H9 (cell line): Measurements from ENCODE around the gene AQP12A. TPM values are rescaled to one million over a fixed set of nuclear protein-coding genes. Genes with fewer than 3 reads are reported as not detected.

Experiments
- DNase-seq: peaks from one replicate; pipeline ENCODE4 v3.0.0-alpha.2; 2017
- H2AFZ ChIP-seq: one replicate; pipeline ENCODE4 v1.6.1; 2013; ENCODE audit warnings: mild to moderate bottlenecking, low read length, control low read depth, moderate library complexity
- H2AK5ac ChIP-seq: 2 replicates; pipeline ENCODE4 v1.6.1; 2013; ENCODE audit warnings: low read length, control low read depth, mixed read lengths; ENCODE audit not compliant: insufficient read length
- H2BK120ac ChIP-seq: one replicate; pipeline ENCODE4 v1.6.1; 2013; ENCODE audit warnings: low read depth, mild to moderate bottlenecking, low read length, control low read depth, inconsistent platforms; ENCODE audit not compliant: poor library complexity, severe bottlenecking
- H2BK12ac ChIP-seq: 2 replicates; pipeline ENCODE4 v1.6.1; 2013; ENCODE audit warnings: low read length, control low read depth, mixed read lengths, low read depth; ENCODE audit not compliant: insufficient read length
- H2BK15ac ChIP-seq: 2 replicates; pipeline ENCODE4 v1.6.1; 2013; ENCODE audit warnings: low read depth, low read length, control low read depth
- H2BK20ac ChIP-seq: one replicate; pipeline ENCODE4 v1.6.1; 2013; ENCODE audit warnings: low read depth, mild to moderate bottlenecking, low read length, control low read depth, inconsistent platforms; ENCODE audit not compliant: poor library complexity, severe bottlenecking
- H2BK5ac ChIP-seq: 2 replicates; pipeline ENCODE4 v1.6.1; 2013; ENCODE audit warnings: low read length, control low read depth, mixed read lengths; ENCODE audit not compliant: insufficient read length
- H3K14ac ChIP-seq: 2 replicates; pipeline ENCODE4 v1.6.1; 2013; ENCODE audit warnings: low read length, control low read depth; ENCODE audit not compliant: insufficient read depth
- H3K18ac ChIP-seq: 2 replicates; pipeline ENCODE4 v1.6.1; 2013; ENCODE audit warnings: low read depth, mild to moderate bottlenecking, mixed read lengths, low read length, control low read depth; ENCODE audit not compliant: insufficient read length
- H3K23ac ChIP-seq: 2 replicates; pipeline ENCODE4 v1.6.1; 2013; ENCODE audit warnings: low read length, control low read depth, mixed read lengths, low read depth; ENCODE audit not compliant: insufficient read length
- H3K23me2 ChIP-seq: 2 replicates; pipeline ENCODE4 v1.6.1; 2013; ENCODE audit warnings: low read depth, mild to moderate bottlenecking, mixed read lengths, low read length, control low read depth; ENCODE audit not compliant: insufficient read length, poor library complexity, severe bottlenecking
- H3K27ac ChIP-seq: 2 replicates; pipeline ENCODE4 v1.5.1; 2013; ENCODE audit warnings: low read length, control low read depth, mixed read lengths, low read depth; ENCODE audit not compliant: insufficient read length
- H3K27me3 ChIP-seq: 2 replicates; pipeline ENCODE4 v1.6.1; 2013; ENCODE audit warnings: low read length, control low read depth, inconsistent platforms; ENCODE audit not compliant: insufficient read depth
- H3K4ac ChIP-seq: 2 replicates; pipeline ENCODE4 v1.6.1; 2013; ENCODE audit warnings: low read depth, mild to moderate bottlenecking, control low read depth, inconsistent platforms, low read length, moderate library complexity
- H3K4me1 ChIP-seq: 2 replicates; pipeline ENCODE4 v1.6.1; 2013; ENCODE audit warnings: low read length, control low read depth, inconsistent platforms; ENCODE audit not compliant: insufficient read depth
- H3K4me2 ChIP-seq: 2 replicates; pipeline ENCODE4 v1.6.1; 2013; ENCODE audit warnings: low read length, control low read depth, mixed read lengths; ENCODE audit not compliant: insufficient read length, insufficient read depth
- H3K56ac ChIP-seq: 2 replicates; pipeline ENCODE4 v1.6.1; 2013; ENCODE audit warnings: low read depth, mild to moderate bottlenecking, mixed read lengths, low read length, control low read depth; ENCODE audit not compliant: insufficient read length
- H3K79me1 ChIP-seq: 2 replicates; pipeline ENCODE4 v1.6.1; 2013; ENCODE audit warnings: low read depth, mild to moderate bottlenecking, moderate library complexity, low read length, control low read depth, inconsistent platforms; ENCODE audit not compliant: insufficient read depth, poor library complexity, severe bottlenecking
- H3K79me2 ChIP-seq: 2 replicates; pipeline ENCODE4 v1.6.1; 2013; ENCODE audit warnings: low read length, control low read depth, inconsistent platforms; ENCODE audit not compliant: insufficient read depth
- H3K9ac ChIP-seq: 2 replicates; pipeline ENCODE4 v1.6.1; 2013; ENCODE audit warnings: low read length, control low read depth, mixed read lengths; ENCODE audit not compliant: insufficient read length; ENCODE audit errors: extremely low read depth
- H3K9me3 ChIP-seq: one replicate; pipeline ENCODE4 v1.6.1; 2013; ENCODE audit warnings: low read depth, low read length, inconsistent platforms; ENCODE audit not compliant: control insufficient read depth
- H3T11ph ChIP-seq: one replicate; pipeline ENCODE4 v1.6.1; 2013; ENCODE audit warnings: mild to moderate bottlenecking, low read length, control low read depth, inconsistent platforms
- H4K20me1 ChIP-seq: one replicate; pipeline ENCODE4 v1.6.1; 2013; ENCODE audit not compliant: control insufficient read depth, insufficient read length, insufficient read depth
- H4K5ac ChIP-seq: 2 replicates; pipeline ENCODE4 v1.6.1; 2013; ENCODE audit warnings: low read depth, mild to moderate bottlenecking, mixed read lengths, low read length, control low read depth; ENCODE audit not compliant: insufficient read length
- H4K8ac ChIP-seq: replicated peaks from 2 replicates; pipeline ENCODE4 v1.6.1; 2013; ENCODE audit warnings: low read length, control low read depth, mixed read lengths, low read depth; ENCODE audit not compliant: insufficient read length
- H4K91ac ChIP-seq: 2 replicates; pipeline ENCODE4 v1.6.1; 2013; ENCODE audit warnings: low read depth, mild to moderate bottlenecking, moderate library complexity, mixed read lengths, low read length, control low read depth; ENCODE audit not compliant: insufficient read length
- H3K27ac Mint-ChIP-seq, 3 experiments: 2 replicates in 2 of 3; 3 replicates in 1 of 3; pipeline ENCODE4 v1.8.0; 2020 to 2021; ENCODE audit warnings: mixed read lengths in 3 of 3, mild to moderate bottlenecking in 1 of 3, moderate library complexity in 1 of 3
- H3K27me3 Mint-ChIP-seq: 2 replicates; pipeline ENCODE4 v1.8.0; 2021; ENCODE audit warnings: low read depth, mild to moderate bottlenecking, moderate library complexity, mixed read lengths
- H3K36me3 Mint-ChIP-seq, 3 experiments: 2 replicates in 2 of 3; 3 replicates in 1 of 3; pipeline ENCODE4 v1.8.0; 2020 to 2021; ENCODE audit warnings: low read depth in 3 of 3, mixed read lengths in 3 of 3; ENCODE audit not compliant: insufficient read depth in 1 of 3
- H3K4me1 Mint-ChIP-seq, 2 experiments: 2 replicates each; pipeline ENCODE4 v1.8.0; 2020; ENCODE audit warnings: mixed read lengths in 2 of 2
- H3K4me3 Mint-ChIP-seq, 2 experiments: 2 replicates in 1 of 2; 3 replicates in 1 of 2; pipeline ENCODE4 v1.8.0; 2020 to 2021; ENCODE audit warnings: mild to moderate bottlenecking in 2 of 2, mixed read lengths in 2 of 2, moderate library complexity in 1 of 2
- H3K9me3 Mint-ChIP-seq, 2 experiments: 2 replicates in 1 of 2; 3 replicates in 1 of 2; pipeline ENCODE4 v1.8.0; 2020; ENCODE audit warnings: mild to moderate bottlenecking in 2 of 2, mixed read lengths in 2 of 2, moderate library complexity in 1 of 2
- CTCF ChIP-seq: fragments of 200-600 bp; sonication (generic); conservative IDR thresholded peaks from 3 replicates; pipeline ENCODE4 v1.8.0; 2021; ENCODE audit warnings: antibody characterized with exemption, mild to moderate bottlenecking
- WGBS: extraction: QIAGEN DNeasy Blood & Tissue Kit; methylation state at CpG from one replicate; pipeline ENCODE4 v1.1.7; 2013; ENCODE audit warnings: missing lambda C conversion rate, low lambda C conversion rate, mixed read lengths; ENCODE audit not compliant: insufficient read length; ENCODE audit errors: extremely low coverage; 5-methylcytosine and 5-hydroxymethylcytosine counted together
- total RNA-seq: library from RNA; stranded (reverse); gene quantifications from 2 replicates; pipeline ENCODE4 v1.2.1, GENCODE V29; 2021

The AQP12A gene
- total RNA-seq, 1 experiment from 2014 or later = not detected

GRCh38 chr2:240711296-240711695, 19.6 kb downstream of the AQP12A start:
- H4K8ac ChIP-seq = no peak overlapping the region
- H3K9me3 Mint-ChIP-seq = no peaks in the 10 kb centered on the region; a peak in 2 of 5 replicates
- H3K27ac Mint-ChIP-seq = peak overlapping the region in 1 of 3 experiments; percentile 60; a peak in 1 of 7 replicates
- H3K4me2 ChIP-seq = no peak overlapping the region
- H3K9me3 ChIP-seq = no peaks in the 10 kb centered on the region
- H3K18ac ChIP-seq = no peak overlapping the region
- H3K79me2 ChIP-seq = no peaks in the 10 kb centered on the region
- H3K36me3 Mint-ChIP-seq = peaks cover 2 to 6% (median 2%) of the 10 kb centered on the region in 3 experiments; a peak in 6 of 7 replicates
- no peak overlapping the region for H4K91ac ChIP-seq
- peaks cover 0 to 10% of the 10 kb centered on the region in 2 experiments; a peak in 3 of 4 replicates for H3K4me1 Mint-ChIP-seq
- no peak overlapping the region for H3K9ac ChIP-seq
- H2BK20ac ChIP-seq = no peak overlapping the region
- no peaks in the 10 kb centered on the region for H3K4me1 ChIP-seq
- no peak overlapping the region for H3T11ph ChIP-seq
- H3K27ac ChIP-seq = no peak overlapping the region
- no peak overlapping the region for H3K23ac ChIP-seq
- no peak overlapping the region for H2BK12ac ChIP-seq
- no peak overlapping the region for H2AK5ac ChIP-seq
- H4K20me1 ChIP-seq = peaks cover under 1% of the 10 kb centered on the region
- no peak overlapping the region for H2AFZ ChIP-seq
- H4K5ac ChIP-seq = no peak overlapping the region
- DNase-seq = no peak
- H2BK5ac ChIP-seq = no peak overlapping the region
- H3K4ac ChIP-seq = no peak overlapping the region
- H3K56ac ChIP-seq = no peak overlapping the region
- no peaks in the 10 kb centered on the region for H3K79me1 ChIP-seq
- no peak overlapping the region for H2BK120ac ChIP-seq
- no peaks in the 10 kb centered on the region for H3K27me3 ChIP-seq
- H3K27me3 Mint-ChIP-seq = peaks cover 4% of the 10 kb centered on the region
- no peak for TF ChIP-seq CTCF
- no peak overlapping the region for H3K4me3 Mint-ChIP-seq
- no CpG with 5 or more reads among the region's 9 CpGs for WGBS
- no peak overlapping the region for H3K14ac ChIP-seq
- H2BK15ac ChIP-seq = no peak overlapping the region
- no peaks in the 10 kb centered on the region for H3K23me2 ChIP-seq
